HG03108 (cell line): Measurements from ENCODE around the gene DOCK4.

ENCODE experiments used
- ATAC-seq: cut with Tn5 transposase; IDR thresholded peaks from one replicate; pipeline ENCODE4 v1.9.1; 2021; ENCODE audit warnings: moderate library complexity; ENCODE audit not compliant: unreplicated experiment

Gene DOCK4

DNA sequence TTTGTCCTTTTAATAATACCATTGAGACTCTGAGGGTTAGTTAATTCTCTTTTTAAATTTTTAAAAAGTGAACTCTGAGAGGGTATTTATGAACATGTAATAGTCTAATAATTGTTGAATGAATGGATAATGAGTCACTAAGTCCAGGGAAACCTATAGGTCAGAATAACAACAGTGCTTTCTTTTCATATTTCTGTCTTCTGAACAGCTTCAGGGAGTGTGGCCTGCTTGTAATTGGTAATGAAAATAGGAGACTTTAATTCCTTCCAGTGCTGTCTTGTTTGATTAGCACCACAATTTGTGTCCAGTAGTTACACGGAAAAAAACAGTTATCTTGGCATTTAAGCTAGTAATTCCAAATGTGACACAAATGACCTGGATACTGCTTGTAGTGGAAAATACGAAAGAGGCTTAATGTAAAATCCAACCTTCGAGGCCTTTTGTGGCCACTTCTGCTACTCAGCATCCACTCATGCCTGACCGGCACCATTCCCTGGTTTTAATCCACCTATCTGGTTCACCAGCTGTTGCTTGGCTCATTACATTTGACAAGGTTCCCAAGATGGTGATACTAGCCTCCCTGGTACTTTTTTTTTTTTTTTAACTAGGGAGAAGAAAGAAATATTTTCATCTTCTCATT lies 494.7 kb downstream of the DOCK4 start:
- ATAC-seq = no peak

DNA sequence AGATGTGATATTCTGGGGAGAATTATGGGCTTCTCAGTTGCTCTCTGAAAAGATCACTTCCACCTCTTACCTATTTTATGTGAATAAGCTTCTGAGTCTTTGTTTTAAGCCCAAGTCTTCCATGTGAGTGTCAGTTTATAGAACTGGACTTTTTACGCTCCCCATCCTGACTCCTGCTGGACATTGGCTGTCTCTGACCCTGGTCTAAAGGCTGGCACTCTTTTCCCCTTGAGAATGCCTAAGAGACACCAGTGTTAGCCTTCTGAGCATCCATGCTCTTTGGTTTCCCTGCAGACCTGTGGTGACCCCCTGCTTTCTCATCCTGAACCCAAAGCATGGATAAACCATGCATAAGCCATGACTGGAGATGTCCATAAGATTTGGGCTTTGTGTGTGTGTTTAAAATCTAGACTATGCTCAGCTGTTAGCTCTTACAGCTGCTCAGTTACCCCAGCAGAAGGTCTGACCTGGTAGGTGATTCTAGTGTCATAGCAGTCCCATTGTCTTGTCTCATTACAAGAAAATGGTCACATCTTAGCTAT lies 495.3 kb downstream of the DOCK4 start:
- no peak for ATAC-seq

DNA sequence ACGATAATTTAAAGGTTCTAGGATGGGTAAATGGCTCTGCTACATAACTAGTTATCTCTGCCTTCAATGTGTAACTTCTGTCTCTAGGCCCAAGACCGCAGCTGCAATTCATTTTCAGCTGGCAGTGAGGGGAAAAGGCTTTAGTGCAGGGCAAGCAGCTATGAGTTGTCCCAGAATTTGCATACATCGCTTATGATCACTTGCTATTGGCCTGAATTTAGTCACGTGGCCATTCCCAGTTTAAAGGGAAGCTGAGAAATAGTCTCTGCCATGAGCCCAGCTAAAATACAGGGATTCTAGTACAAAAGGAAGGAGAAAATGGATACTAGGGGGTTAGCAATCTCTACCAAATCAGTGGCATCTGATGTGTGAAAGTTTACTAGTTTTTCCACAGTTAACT lies 498.1 kb downstream of the DOCK4 start:
- no peak for ATAC-seq

DNA sequence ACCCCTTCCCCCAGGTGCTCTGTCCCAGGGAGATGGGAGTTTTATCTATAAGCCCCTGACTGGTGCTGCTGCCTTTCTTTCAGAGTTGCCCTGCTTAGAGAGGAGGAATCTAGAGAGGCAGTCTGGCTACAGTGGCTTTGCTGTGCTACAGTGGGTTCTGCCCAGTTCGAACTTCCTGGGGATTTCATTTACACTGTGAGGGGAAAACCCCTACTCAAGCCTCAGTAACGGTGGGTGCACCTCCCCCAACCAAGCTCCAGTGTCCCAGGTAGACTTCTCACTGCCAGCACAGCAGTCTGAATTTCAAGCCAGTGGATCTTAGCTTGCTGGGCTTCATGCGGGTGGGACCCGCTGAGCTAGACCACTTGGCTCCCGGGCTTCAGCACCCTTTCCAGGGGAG lies 500.4 kb downstream of the DOCK4 start:
- ATAC-seq = no peak

DNA sequence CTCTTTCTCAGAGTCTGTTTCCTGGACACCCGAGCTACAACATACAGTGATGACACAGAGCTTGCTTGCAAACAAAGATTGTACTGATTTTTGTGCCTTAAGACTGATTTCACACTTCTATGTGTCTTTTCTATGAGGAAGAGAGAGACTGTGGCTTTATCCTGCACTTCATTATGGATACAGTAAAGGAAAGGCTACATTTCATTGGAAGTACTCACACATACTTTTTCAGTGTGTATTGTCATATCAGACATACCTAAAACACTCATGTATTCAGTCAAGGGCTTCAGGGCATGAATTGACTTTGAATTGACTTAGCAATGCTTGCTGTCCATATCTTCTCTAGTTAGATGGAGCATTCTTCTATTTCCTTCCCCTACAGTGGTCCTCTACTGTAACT lies 508.4 kb downstream of the DOCK4 start:
- no peak for ATAC-seq

DNA sequence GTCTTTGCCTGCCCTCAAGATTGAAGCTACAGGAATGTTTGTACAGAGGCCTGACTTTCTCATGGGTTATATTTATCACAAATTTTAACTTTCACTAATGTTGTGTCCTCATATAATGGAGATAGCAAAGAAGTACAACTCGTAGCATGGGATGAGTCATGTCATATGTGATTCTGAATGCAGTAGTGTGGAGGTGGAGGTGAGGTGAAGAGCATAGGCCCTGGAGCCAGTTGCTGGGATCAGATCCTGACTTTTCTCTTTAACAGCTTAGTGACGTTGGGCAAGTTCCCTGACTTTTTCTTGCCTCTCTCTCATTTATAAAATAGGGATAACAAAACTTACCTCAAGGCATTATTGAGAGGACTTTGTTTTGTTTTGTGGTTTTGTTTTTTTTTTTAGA lies 511.8 kb downstream of the DOCK4 start:
- ATAC-seq = no peak

DNA sequence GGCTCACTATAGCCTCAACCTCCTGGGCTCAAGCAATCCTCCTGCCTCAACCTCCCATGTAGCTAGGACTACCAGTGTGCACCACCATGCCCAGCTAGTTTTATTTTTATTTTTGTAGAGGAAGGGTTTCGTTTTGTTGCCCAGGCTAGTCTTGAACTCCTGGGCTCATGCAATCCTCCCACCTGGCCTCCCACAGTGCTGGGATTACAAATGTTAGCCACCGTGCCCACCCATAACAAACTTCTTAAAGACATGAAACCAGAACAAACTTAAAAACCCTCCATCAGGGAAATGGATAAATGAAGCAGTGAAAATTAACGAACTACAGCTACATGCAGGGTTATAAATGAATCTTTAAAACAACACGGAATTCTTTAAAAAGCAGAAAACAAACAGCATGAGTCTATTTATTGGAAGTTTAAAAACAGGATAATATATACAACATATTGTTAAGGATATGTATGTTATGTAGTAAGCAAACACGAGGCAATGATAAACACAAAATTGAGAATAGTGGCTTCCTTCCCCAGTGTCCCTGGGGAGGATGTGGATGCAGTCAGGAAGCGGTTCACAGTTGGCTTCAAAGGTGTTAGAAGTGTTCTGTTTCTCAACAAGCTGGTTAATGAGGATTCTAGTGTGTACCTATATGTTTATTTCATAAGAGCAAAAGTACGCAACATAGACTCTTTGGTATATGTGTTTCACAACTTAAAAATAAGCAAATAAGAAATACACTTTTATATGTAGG lies 515.7 kb downstream of the DOCK4 start:
- ATAC-seq = no peak

DNA sequence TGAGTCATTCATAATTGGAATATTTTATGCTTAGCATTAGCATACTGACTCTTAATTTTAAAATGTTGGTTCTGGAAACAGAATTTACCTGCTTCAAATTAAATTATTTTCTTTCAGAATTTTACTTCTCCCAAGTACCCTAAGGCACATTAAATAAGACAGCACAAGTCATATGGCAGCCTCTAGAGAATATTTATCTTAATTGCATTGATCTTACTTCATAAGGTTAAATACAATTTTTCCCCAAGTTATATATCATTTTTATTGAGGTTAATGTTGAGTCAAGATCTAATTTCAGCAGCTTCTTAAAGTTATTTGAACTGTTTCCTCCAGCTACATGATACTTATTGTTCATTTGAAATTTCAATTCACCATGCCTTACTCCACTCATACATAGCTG lies 520.9 kb downstream of the DOCK4 start:
- ATAC-seq = no peak

DNA sequence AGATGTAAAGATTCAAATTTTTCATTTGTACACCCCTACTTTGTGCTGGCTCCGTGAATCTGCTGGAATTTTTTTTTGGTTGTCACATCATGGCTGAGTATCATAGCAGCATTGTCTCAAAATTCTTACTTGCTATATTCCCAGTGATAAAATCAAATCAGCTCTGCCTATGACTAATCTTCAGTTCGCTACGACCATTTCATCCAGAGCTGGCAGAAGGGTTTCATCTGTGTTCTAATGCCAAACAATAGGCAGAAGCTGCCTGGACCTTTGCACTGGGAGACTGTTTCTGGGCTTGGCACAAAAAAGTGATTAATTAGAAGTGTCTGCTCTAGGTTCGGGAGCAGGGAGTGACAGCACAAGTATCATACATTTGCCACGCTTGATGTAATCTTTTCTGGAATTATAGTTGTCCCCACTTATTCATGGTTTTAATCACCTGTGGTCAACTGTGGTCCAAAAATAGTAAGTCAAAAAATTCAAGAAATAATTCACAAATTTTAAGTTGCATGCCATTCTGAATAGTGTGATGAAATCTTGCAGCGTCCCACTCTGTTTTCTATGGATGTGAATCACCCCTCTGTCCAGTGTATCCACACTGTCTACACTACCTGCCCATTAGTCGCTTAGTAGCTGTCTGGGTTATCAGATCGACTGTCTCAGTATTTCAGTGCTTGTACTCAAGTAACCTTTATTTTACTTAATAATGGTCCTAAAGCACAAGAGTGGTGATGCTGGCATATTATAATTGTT lies 523.4 kb downstream of the DOCK4 start:
- no peak for ATAC-seq

DNA sequence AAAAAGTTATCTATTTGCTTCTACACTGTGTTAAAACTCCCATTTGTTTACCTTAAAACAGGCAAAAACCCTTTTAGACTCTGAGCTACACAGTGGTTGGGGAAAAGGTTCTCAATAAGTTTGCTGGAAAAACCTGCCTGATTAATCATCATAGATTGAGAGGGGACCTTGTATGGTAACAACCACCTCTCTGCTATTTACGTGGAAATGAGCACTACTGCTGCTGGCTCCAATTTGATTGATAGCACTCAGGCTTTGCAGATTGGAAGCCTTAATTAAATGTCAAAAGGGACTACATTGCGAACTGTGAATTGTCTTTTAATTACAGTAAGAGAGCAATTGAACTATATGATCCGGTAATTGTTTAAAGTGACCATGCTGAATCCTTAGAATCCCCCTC lies 525.0 kb downstream of the DOCK4 start:
- no peak for ATAC-seq

DNA sequence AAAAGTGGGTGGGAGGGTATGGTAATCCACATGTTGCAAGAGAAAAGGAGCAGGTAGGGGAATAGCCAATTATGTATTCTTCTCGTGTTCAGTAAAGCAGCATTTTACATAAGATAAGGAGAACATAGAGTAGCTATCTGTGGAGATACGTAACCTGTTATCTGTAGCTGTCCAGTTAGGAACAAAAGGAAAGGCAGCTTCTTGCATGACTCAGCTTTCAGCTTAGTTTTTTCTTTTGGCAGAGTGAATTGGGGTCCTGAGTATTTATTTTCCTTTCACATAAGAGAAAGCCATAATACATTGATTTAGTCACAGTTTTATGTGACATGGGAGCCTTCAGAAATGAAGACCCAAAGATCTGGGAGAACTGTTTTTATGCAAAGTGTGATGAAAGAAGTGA lies 527.2 kb downstream of the DOCK4 start:
- ATAC-seq = no peak

DNA sequence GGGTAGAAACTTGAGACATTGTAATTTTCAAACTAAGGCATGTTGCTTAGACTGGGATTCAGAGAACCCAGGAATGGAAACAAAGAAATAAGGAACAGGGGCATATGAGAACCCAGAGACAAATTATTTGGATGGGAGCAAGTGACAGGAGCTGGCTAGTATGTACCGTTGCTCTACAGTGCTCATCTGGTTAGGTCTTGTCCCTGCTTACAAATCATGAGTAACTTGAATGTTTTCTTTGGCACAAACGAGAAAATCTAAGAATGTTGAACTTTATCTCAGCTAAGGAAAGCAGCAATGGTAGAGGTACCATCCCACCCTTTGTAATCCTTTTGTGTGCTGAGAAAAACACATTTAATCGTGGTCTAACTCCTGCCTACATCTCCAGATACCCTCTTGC lies 527.9 kb downstream of the DOCK4 start:
- no peak for ATAC-seq

DNA sequence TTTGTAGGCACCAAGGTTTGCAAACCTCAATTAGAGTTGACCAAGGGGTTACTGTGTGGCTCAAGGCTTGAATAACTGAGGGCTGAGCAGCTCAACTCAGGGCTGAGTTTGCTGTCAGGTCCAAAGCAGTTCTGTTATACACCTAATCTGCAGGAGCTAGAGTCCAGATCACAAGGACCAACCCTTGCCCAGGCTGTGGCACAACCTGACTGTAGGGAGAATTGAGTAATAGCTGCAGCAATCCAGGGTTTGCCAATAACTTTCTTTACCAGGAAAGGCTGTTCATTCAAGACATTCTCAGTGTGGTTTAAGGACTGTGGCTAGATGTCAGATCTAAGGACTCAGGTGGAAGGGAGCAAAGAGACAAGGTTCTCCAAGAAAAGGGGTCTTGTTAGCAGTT lies 528.4 kb downstream of the DOCK4 start:
- no peak for ATAC-seq

DNA sequence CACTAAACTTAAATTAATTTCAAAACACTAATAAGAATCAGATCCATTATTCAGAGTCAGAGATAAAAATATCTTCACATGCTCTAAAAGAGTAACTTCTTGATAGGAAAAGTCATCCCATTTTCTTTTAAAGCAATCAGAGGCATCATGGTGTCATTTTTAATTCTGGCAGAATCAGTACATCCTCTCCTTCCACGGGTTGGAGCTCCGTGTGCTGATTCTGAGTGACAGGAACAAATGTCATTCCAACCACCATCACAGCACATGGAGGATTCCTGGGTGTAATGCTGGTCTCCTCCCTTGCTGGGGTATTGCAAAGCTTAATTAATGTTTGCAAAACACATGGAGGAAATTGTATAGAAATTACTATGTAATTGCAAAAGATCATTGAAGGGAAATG lies 529.4 kb downstream of the DOCK4 start:
- ATAC-seq = no peak
